Large intestine (tissue), 3 donors: ENCODE data around the gene EXD1. TPM values are rescaled to one million over a fixed set of nuclear protein-coding genes. Genes with fewer than 3 reads are reported as not detected.
"Not testable (repeated sequence)": the region's sequence is repeated elsewhere in the genome, so short reads cannot be mapped to it uniquely, and the experiment has no call there.

Source experiments
- DNase-seq, 2 donors: peaks; one replicate each; pipeline versions ENCODE4 v3.0.0 to v3.0.0-alpha.2; 2013
- H3K27ac ChIP-seq: one replicate; pipeline ENCODE4 v1.5.1; 2013; ENCODE audit warnings: low read length
- H3K27me3 ChIP-seq: 2 replicates; pipeline ENCODE4 v1.6.1; 2013; ENCODE audit warnings: low read length; ENCODE audit not compliant: control insufficient read depth, insufficient read depth
- H3K36me3 ChIP-seq: 2 replicates; pipeline ENCODE4 v1.6.1; 2013; ENCODE audit warnings: low read length; ENCODE audit not compliant: control insufficient read depth, insufficient read depth
- H3K4me1 ChIP-seq: one replicate; pipeline ENCODE4 v1.6.1; 2013; ENCODE audit warnings: low read length; ENCODE audit not compliant: control insufficient read depth, insufficient read depth
- H3K4me3 ChIP-seq: one replicate; pipeline ENCODE4 v1.5.1; 2013; ENCODE audit warnings: low read length
- H3K9me3 ChIP-seq: one replicate; pipeline ENCODE4 v1.6.1; 2013; ENCODE audit warnings: mild to moderate bottlenecking, low read depth, low read length, moderate library complexity; ENCODE audit not compliant: control insufficient read depth
- WGBS: methylation state at CpG from one replicate; pipeline ENCODE4 v1.1.5; 2013; ENCODE audit warnings: low lambda C conversion rate; ENCODE audit not compliant: insufficient coverage; 5-methylcytosine and 5-hydroxymethylcytosine counted together
- polyA plus RNA-seq: library from polyadenylated mRNA; unstranded; fragments of 120-200 nt; gene quantifications from one replicate; pipeline ENCODE4 v1.2.1, GENCODE V29; 2013

EXD1 gene
- polyA plus RNA-seq, 1 donor: 0.01 TPM

DNA sequence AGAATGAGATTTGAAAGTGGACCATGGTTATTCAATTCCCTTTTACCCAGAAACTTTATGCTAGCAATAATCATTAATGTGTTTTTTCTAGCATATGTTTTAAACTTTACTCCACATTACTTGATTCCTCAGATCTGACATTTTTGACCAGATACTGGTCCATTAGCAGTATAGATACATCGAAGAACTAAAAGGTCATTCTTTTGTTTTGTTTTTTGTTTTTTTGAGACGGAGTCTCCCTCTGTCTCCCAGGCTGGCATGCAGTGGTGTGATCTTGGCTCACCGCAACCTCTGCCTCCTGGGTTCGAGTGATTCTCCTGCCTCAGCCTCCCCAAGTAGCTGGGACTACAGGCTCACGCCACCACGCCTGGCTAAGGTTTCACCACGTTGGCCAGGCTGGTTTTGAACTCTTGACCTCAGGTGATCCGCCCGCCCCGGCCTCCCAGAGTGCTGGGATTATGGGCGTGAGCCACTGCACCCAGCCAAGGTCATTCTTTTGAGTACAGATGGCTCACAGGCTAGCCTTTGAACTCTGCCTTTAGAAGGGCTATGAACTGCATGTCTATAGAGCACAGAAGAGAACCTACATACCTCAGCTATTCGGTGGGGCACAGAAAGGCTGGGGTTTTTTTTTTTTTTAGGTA lies 29.1 kb upstream of the EXD1 start:
- no peak overlapping the region for H3K4me3 ChIP-seq
- WGBS: 58% methylated on average over 2 of the region's 12 CpGs
- DNase-seq: peak; percentile 54 to 72
- H3K36me3 ChIP-seq: peaks cover 14% of the 10 kb centered on the region
- H3K27me3 ChIP-seq: no peaks in the 10 kb centered on the region
- peak overlapping the region; percentile 83 for H3K27ac ChIP-seq
- H3K9me3 ChIP-seq: no peaks in the 10 kb centered on the region
- peaks cover 33% of the 10 kb centered on the region for H3K4me1 ChIP-seq

DNA sequence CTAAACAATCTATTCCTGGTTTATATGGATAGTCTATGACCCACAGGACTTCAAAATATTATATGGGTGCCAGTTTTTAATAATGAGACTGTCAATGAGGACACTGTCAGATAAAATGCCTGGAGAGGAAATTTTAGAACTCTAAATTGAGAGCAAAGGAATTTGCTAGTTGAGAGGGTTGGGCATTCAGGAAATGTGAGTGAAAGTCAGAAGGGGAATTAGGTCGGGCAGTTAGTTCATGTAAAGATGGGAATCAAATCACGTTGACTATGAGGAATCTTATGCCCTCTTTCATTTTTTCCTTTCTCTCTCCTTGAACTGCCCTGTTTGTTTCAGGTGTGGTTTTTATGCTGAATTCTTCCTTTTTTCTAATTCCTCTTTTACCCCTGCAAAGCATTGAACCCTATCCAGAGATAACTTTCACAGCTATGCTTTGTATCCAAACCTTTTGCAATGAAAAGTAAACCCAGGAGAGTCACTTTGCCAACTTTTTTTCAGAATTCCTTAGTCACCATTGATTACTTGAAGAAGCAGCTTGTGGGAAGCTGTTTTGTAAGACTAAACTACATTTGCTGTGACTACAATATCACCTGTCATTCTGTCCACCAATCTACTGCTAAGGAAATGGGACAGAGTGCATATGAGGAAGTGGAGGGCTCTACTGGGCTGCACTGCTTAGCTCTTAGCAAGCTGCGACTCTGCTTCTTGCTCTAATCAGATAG lies 28.4 kb upstream of the EXD1 start:
- Histone ChIP-seq H3K4me3 (no peak overlapping the region), H3K27ac (peak overlapping the region; percentile 83), H3K27me3 (no peaks in the 10 kb centered on the region), H3K4me1 (peaks cover 33% of the 10 kb centered on the region), H3K36me3 (peaks cover 12% of the 10 kb centered on the region), H3K9me3 (no peaks in the 10 kb centered on the region)
- DNase-seq: peak; percentile 61 to 74
- 26% methylated on average over 3 of the region's 3 CpGs for WGBS

DNA sequence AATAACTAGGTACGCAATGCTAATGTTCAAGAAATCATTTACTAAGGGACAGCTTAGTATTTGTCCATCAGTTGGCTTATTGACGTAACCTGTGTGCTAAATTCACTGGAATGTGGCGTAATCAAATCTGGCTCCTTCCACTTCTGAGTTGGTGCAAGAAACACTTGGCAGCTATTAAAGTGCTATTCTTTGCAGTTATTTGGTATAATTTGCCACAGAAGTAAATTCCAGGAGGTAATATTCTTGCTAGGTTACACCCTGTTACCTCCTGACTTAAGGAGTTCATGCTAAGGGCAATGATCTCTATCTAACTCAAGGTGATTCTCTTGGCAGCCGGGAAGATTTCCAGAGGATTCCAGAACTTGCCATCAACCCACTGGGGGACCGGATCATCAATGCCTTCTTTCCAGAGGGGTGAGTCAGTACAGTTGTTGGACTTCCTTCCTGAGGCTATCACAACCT lies 26.1 kb upstream of the EXD1 start:
- Histone ChIP-seq H3K27me3 (no peaks in the 10 kb centered on the region), H3K9me3 (no peaks in the 10 kb centered on the region), H3K4me3 (no peak overlapping the region), H3K4me1 (peaks cover 33% of the 10 kb centered on the region), H3K27ac (peak overlapping the region; percentile 68), H3K36me3 (peaks cover 4% of the 10 kb centered on the region)
- 57% methylated on average over 1 of the region's 5 CpGs for WGBS
- DNase-seq: peak; percentile 36 to 46

- no peak overlapping the region for H3K4me3 ChIP-seq
- no peak for DNase-seq
- H3K27ac ChIP-seq: peak overlapping the region; percentile 37
- no peaks in the 10 kb centered on the region for H3K27me3 ChIP-seq
- H3K9me3 ChIP-seq: no peaks in the 10 kb centered on the region
- 100% methylated on average over 1 of the region's 3 CpGs for WGBS
- H3K36me3 ChIP-seq: peaks cover 6% of the 10 kb centered on the region
- peaks cover 33% of the 10 kb centered on the region for H3K4me1 ChIP-seq
These were observed 25.5 kb upstream of the EXD1 start for GRCh38 chr15:41256103-41256502.

DNA sequence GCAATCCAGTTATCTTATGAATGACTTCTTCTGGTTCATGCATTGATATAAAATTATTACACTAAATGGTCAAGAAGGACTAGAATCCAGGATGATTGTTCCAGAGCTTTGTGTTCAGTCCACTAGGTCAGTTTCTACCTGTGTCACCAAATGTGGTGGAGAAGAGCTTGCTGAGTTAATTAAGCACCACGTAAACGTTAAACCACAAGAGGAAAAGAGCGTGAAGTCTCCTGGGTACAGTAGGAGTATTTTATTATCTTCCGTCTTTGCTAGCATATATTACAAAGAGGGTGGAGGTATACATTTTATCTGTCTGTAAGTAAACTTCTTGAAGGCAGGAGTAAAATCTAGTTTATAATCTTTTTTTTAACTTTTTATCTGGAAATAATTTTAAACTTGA lies 24.0 kb upstream of the EXD1 start:
- H3K36me3 ChIP-seq: peaks cover 6% of the 10 kb centered on the region

GRCh38 chr15:41251411-41251810 lies 20.9 kb upstream of the EXD1 start:
- no peak overlapping the region for H3K27ac ChIP-seq

More for the DNA sequence above, 24.0 kb upstream of the EXD1 start:
- Histone ChIP-seq H3K27ac (no peak overlapping the region), H3K9me3 (no peaks in the 10 kb centered on the region), H3K4me1 (peaks cover 20% of the 10 kb centered on the region), H3K4me3 (no peak overlapping the region), H3K27me3 (no peaks in the 10 kb centered on the region)
- 92% methylated on average over 4 of the region's 4 CpGs for WGBS
- DNase-seq: no peak

GRCh38 chr15:41250745-41251144 lies 20.2 kb upstream of the EXD1 start:
- no CpG with 5 or more reads among the region's 8 CpGs for WGBS
- H3K27me3 ChIP-seq, H3K9me3 ChIP-seq, H3K4me1 ChIP-seq, H3K36me3 ChIP-seq, DNase-seq, H3K27ac ChIP-seq, H3K4me3 ChIP-seq: not testable (repeated sequence)

More at GRCh38 chr15:41251411-41251810, 20.9 kb upstream of the EXD1 start:
- peaks cover 6% of the 10 kb centered on the region for H3K4me1 ChIP-seq
- no peak for DNase-seq
- peaks cover 6% of the 10 kb centered on the region for H3K36me3 ChIP-seq
- H3K27me3 ChIP-seq: no peaks in the 10 kb centered on the region
- no peaks in the 10 kb centered on the region for H3K9me3 ChIP-seq
- WGBS: 100% methylated on average over 1 of the region's 5 CpGs
- no peak overlapping the region for H3K4me3 ChIP-seq

DNA sequence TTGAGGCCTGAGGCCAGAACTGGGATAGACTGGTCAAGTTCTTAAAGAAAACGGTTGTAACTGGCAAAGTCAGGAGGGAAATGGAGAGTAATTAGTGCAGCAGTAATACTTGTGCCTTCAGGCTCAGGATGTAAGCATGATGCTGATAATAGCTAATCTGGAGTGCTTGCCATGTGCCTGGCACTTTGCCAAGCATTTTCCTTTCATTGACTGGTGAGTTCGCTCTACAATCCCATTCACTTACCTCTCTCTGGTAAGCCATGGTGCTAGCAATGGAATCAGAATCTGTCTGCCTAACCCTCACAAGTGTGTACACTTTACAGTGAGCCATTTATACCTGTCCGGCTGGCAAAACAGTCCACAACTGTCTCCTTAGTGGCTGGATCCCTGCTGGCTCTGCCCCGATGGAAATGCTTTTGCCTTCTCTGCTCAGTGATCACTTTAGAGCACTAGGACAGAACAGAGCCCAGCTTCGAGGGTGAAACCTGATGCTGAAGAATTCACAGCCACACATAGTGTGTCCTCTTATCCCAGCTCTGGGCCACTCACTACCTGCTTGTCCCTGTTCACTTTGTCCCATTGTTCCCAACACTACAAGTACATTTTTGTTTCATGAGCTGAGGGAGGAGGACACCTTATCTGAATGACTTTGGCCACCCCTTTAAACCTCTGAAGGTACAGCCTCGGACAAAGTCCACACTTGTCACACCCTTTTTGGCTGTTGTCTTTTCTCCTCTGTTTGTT lies 10.8 kb upstream of the EXD1 start:
- Histone ChIP-seq H3K27me3 (no peaks in the 10 kb centered on the region), H3K36me3 (peaks cover 12% of the 10 kb centered on the region), H3K9me3 (no peaks in the 10 kb centered on the region), H3K4me3 (no peak overlapping the region), H3K27ac (peak overlapping the region; percentile 51), H3K4me1 (peaks cover 15% of the 10 kb centered on the region)
- peak; percentile 77 to 89 for DNase-seq
- WGBS: 35% methylated on average over 2 of the region's 6 CpGs

GRCh38 chr15:41238100-41238499 lies 7.5 kb upstream of the EXD1 start:
- peaks cover 15% of the 10 kb centered on the region for H3K4me1 ChIP-seq
- 80% methylated on average over 1 of the region's 5 CpGs for WGBS
- no peaks in the 10 kb centered on the region for H3K9me3 ChIP-seq
- H3K4me3 ChIP-seq: no peak overlapping the region
- no peaks in the 10 kb centered on the region for H3K27me3 ChIP-seq
- no peak overlapping the region for H3K27ac ChIP-seq
- H3K36me3 ChIP-seq: no peaks in the 10 kb centered on the region
- no peak for DNase-seq

DNA sequence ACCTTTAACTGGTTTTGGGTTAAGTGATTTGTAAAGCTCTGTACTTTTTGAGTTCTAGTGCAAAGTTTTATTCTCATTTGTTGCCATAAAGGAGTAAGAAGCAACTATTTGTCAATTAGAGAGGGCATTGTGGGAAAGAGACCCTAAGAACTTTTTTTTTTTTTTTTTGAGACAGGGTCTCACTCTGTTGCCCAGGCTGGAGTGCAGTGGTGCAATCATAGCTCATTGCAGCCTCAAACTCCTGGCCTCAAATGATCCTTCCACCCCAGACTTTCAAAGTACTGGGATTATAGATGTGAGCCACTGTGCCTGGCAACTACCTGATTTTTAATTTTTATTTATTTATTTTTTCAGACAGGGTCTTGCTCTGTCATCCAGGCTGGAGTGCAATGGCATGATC lies 5.4 kb upstream of the EXD1 start:
- no peaks in the 10 kb centered on the region for H3K9me3 ChIP-seq
- no peaks in the 10 kb centered on the region for H3K36me3 ChIP-seq
- H3K27me3 ChIP-seq: no peaks in the 10 kb centered on the region
- peaks cover 6% of the 10 kb centered on the region for H3K4me1 ChIP-seq
- no peak overlapping the region for H3K4me3 ChIP-seq
- H3K27ac ChIP-seq: no peak overlapping the region
- DNase-seq: no peak
